DOHH2 (cell line): ENCODE measurements around the gene SMPD1.

Experiments
- H3F3A ChIP-seq: fragments of 200-600 bp; sonication (generic), shearing (Covaris generic); 2 replicates; pipeline ENCODE4 v1.6.0; 2016; ENCODE audit warnings: antibody characterized with exemption, mild to moderate bottlenecking; ENCODE audit not compliant: control insufficient read depth, insufficient read depth
- H3K27ac ChIP-seq: fragments of 200-600 bp; sonication (generic); 2 replicates; pipeline ENCODE4 v1.5.1; 2014; ENCODE audit warnings: low read depth, mild to moderate bottlenecking, low read length, moderate library complexity
- H3K27me3 ChIP-seq: fragments of 200-600 bp; sonication (generic); 2 replicates; pipeline ENCODE4 v1.6.1; 2014; ENCODE audit warnings: mild to moderate bottlenecking, low read length, mixed read lengths; ENCODE audit not compliant: control insufficient read depth
- H3K36me3 ChIP-seq: fragments of 200-600 bp; sonication (generic); 2 replicates; pipeline ENCODE4 v1.6.1; 2014; ENCODE audit warnings: mild to moderate bottlenecking, low read length, moderate library complexity, mixed read lengths; ENCODE audit not compliant: control insufficient read depth
- H3K4me1 ChIP-seq: fragments of 200-600 bp; sonication (generic); 2 replicates; pipeline ENCODE4 v1.6.1; 2014; ENCODE audit warnings: mild to moderate bottlenecking, low read length, mixed read lengths; ENCODE audit not compliant: control insufficient read depth
- H3K4me2 ChIP-seq: fragments of 200-600 bp; sonication (generic); 2 replicates; pipeline ENCODE4 v1.6.0; 2014; ENCODE audit warnings: mild to moderate bottlenecking, low read length, moderate library complexity
- H3K4me3 ChIP-seq: fragments of 200-600 bp; sonication (generic); 2 replicates; pipeline ENCODE4 v1.5.1; 2014; ENCODE audit warnings: mild to moderate bottlenecking, low read length, mixed read lengths
- H3K79me2 ChIP-seq: fragments of 200-600 bp; sonication (generic); 2 replicates; pipeline ENCODE4 v1.6.1; 2014; ENCODE audit warnings: mild to moderate bottlenecking, low read length, mixed read lengths; ENCODE audit not compliant: control insufficient read depth
- H3K9me2 ChIP-seq: fragments of 200-600 bp; sonication (generic); replicated peaks from 2 replicates; pipeline ENCODE4 v1.6.1; 2014; ENCODE audit warnings: mild to moderate bottlenecking, low read length, mixed read lengths; ENCODE audit not compliant: control insufficient read depth
- H3K9me3 ChIP-seq: fragments of 200-600 bp; sonication (generic); 2 replicates; pipeline ENCODE4 v1.6.1; 2014; ENCODE audit warnings: antibody characterized with exemption, low read length, mixed read lengths; ENCODE audit not compliant: control insufficient read depth, insufficient read depth
- H4K20me1 ChIP-seq: fragments of 200-600 bp; sonication (generic); 2 replicates; pipeline ENCODE4 v1.6.0; 2014; ENCODE audit warnings: low read depth, mild to moderate bottlenecking, antibody characterized with exemption, low read length, moderate library complexity; ENCODE audit not compliant: control insufficient read depth, insufficient read depth
- CTCF ChIP-seq: fragments of 200-600 bp; sonication (generic); IDR thresholded peaks from one replicate; pipeline ENCODE4 v1.5.1; 2014; ENCODE audit warnings: antibody characterized with exemption, mild to moderate bottlenecking, low read depth, low read length; ENCODE audit not compliant: poor library complexity, severe bottlenecking
- EZH2phosphoT487 ChIP-seq: fragments of 200-600 bp; sonication (generic); IDR thresholded peaks from 2 replicates; pipeline ENCODE4 v1.6.1; 2017; ENCODE audit warnings: borderline replicate concordance, mild to moderate bottlenecking, antibody characterized with exemption, low read length, moderate library complexity, mixed read lengths

Gene SMPD1

GRCh38 chr11:6389905-6390717 is at the start of gene SMPD1:
TSS of gene SMPD1 (plus strand) at chr11:6390474. CDS start at chr11:6390599, 125 bp downstream.
- Histone ChIP-seq H3K4me1 (peaks cover 20% of the 10 kb centered on the region), H3K27ac (no peak within 1 kb of the TSS), H4K20me1 (no peaks in the 10 kb centered on the region), H3K9me2 (no peaks in the 10 kb centered on the region), H3K4me3 (peak within 1 kb of the TSS; percentile 88), H3F3A (no peaks in the 10 kb centered on the region; the same call in 1 of the 2 replicates), H3K36me3 (no peaks in the 10 kb centered on the region), H3K27me3 (no peaks in the 10 kb centered on the region), H3K4me2 (peak within 1 kb of the TSS; percentile 91), H3K9me3 (no peaks in the 10 kb centered on the region), H3K79me2 (no peaks in the 10 kb centered on the region)
- TF ChIP-seq EZH2phosphoT487 (no peak), CTCF (no peak)

- H3K27ac ChIP-seq = no peak overlapping the region
- no peaks in the 10 kb centered on the region for H3F3A ChIP-seq
- H3K36me3 ChIP-seq = no peaks in the 10 kb centered on the region
- no peaks in the 10 kb centered on the region for H3K9me2 ChIP-seq
- no peaks in the 10 kb centered on the region for H3K79me2 ChIP-seq
- no peaks in the 10 kb centered on the region for H4K20me1 ChIP-seq
- no peak overlapping the region for H3K4me3 ChIP-seq
- no peaks in the 10 kb centered on the region for H3K4me1 ChIP-seq
- no peak overlapping the region for H3K4me2 ChIP-seq
- TF ChIP-seq CTCF (no peak), EZH2phosphoT487 (no peak)
- H3K27me3 ChIP-seq = no peaks in the 10 kb centered on the region
- no peaks in the 10 kb centered on the region for H3K9me3 ChIP-seq
Observed at GRCh38 chr11:6345366-6345765, 44.9 kb upstream of the SMPD1 start.

- Histone ChIP-seq H3K4me2 (no peak overlapping the region), H3F3A (no peaks in the 10 kb centered on the region), H3K27me3 (0 out of 2 replicates have a peak, but pooled peaks cover 5% of the 10 kb centered on the region), H3K9me2 (no peaks in the 10 kb centered on the region), H3K4me3 (no peak overlapping the region), H3K4me1 (0 out of 2 replicates have a peak, but pooled peaks cover 2% of the 10 kb centered on the region), H4K20me1 (no peaks in the 10 kb centered on the region), H3K27ac (no peak overlapping the region), H3K9me3 (no peaks in the 10 kb centered on the region), H3K36me3 (no peaks in the 10 kb centered on the region), H3K79me2 (no peaks in the 10 kb centered on the region)
- TF ChIP-seq CTCF = no peak
- no peak for TF ChIP-seq EZH2phosphoT487
Observed at GRCh38 chr11:6350043-6350442, 40.2 kb upstream of the SMPD1 start.
